NCI-H2171 (cell line): ENCODE data around the gene ARF6.
"Not testable (repeated sequence)": the region's sequence is repeated elsewhere in the genome, so short reads cannot be mapped to it uniquely, and the experiment has no call there.

Source experiments
- DNase-seq: peaks from one replicate; lab custom pipeline; 2025; lab: John Stamatoyannopoulos, UW

The ARF6 gene

GRCh38 chr14:49876563-49877127 is 16.2 kb upstream of the ARF6 start:
- DNase-seq = no peak

DNA sequence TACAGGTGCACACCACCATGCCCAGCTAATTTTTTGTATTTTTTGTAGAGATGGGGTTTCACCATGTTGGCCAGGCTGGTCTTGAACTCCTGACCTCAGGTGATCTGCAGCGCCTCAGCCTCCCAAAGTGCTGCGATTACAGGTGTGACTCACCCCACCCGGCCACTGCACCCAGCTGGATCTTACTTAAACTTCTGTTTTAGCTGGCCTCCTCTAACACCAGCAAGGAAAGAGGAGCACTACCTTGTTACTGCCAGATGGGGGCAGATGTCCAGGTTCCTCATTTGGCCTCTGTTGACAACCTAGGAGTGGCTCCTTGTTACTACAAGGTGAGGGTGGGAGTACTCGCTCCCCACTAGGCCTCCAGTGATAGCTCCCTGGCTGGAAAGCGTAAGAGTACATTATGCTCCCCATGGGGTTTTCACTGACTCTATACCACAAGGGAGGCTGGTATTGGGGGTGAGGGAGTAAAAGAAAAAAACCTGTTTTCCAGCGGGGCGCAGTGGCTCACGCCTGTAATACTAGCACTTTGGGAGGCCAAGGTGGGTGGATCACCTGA is 13.2 kb upstream of the ARF6 start:
- no peak for DNase-seq

GRCh38 chr14:49880267-49881064 is 12.4 kb upstream of the ARF6 start:
- no peak for DNase-seq

- DNase-seq = no peak
Observed at GRCh38 chr14:49881350-49882001, 11.4 kb upstream of the ARF6 start.

DNA sequence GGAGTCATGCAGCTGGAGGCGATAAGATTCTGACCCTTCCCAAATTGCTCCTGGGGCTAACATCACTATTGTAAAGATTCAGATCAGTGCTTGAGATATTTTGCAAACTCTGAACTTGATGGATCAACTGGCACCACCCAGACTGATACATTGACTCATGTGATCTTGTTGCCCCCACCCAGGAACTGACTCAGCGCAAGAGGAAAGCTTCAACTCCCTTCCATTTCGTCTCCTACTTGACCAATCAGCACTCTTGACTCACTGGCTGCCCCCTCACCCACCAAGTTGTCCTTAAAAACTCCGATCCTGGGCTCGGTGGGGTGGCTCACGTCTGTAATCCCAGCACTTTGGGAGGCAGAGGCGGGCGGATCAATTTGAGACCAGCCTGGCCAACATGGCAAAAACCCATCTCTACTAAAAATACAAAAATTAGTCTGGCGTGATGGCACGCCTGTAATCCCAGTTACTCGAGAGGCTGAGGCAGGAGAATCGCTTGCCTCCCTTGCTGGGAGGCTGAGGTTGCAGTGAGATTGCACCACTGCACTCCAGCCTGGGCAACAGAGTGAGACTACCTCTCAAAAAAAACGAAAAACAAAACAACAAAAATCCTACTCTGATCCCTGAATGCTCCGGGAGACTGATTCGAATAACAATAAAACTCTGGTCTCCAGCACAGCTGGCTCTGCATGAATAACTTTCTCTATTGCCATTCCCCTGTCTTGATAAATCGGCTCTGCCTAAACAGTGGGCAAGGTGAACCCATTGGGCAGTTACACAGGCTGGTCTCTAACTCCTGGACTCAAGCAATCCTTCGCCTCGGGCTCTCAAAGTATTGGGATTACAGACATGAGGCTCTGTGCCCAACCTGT is 9.8 kb upstream of the ARF6 start:
- no peak for DNase-seq

DNA sequence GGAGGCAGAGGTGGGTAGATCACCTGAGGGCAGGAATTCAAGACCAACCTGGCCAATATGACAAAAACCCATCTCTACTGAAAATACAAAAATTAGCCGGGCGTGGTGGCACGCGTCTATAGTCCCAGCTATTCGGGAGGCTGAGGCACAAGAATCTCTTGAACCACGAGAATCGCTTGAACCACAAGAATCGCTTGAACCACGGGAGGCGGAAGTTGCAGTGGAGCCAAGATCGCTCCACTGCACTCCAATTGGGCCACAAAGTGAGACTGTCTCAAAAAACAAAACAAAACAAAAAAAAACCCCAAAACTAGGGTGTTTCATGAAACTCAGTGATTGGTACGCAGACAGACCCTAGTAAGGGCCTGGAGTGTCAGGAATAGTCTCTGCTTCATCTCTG is 6.4 kb upstream of the ARF6 start:
- DNase-seq = no peak

- DNase-seq = no peak
Observed at GRCh38 chr14:49888293-49888692, 4.6 kb upstream of the ARF6 start.

GRCh38 chr14:49892301-49892635 is 614 bp upstream of the ARF6 start:
- DNase-seq = peak; percentile 79

- DNase-seq = peak; percentile 68
Observed at GRCh38 chr14:49893309-49894213, 679 bp downstream of the ARF6 start.

- DNase-seq = not testable (repeated sequence)
Observed at GRCh38 chr14:49894214-49895107, 1.6 kb downstream of the ARF6 start.

- DNase-seq = no peak
Observed at GRCh38 chr14:49895480-49895879, 2.6 kb downstream of the ARF6 start.

GRCh38 chr14:49896272-49896671 is 3.4 kb downstream of the ARF6 start:
- not testable (repeated sequence) for DNase-seq

DNA sequence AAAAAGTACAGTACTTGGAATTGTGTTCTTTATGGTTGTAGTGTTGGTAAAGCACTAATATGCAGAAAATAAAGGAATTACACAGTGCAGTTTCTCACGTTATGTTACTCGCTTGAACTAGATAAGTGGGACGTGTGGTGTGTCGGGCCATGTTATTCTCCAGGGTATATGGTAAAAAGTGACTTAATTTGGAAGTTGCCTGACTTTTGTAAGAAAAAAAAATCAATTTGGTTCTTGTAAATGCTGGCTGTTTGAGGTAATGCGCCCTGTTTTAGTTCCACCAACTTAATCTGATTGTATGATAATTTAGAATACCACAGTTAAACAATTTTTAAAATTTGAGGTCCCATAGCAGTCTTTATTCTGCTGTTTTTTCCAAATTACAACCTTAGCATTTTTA is 4.1 kb downstream of the ARF6 start:
- no peak for DNase-seq

DNA sequence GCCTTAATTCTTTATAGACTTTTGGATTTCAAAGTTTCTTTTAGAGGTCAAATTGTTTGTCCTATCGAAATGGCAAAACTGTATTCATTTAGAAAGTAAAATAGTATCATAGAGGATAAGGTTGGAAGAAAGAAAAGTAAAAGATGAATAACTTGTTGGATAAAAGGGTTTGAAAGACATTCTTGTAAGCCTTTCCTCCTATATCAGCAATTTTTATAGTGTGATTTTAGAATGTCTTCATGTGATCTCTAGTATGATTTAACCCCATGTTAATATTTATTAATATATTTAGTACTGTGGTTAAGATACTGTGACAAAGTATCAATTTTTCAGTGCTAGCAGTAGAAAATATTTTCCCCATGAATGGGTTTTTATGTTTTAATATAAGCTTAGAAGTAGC is 4.5 kb downstream of the ARF6 start:
- no peak for DNase-seq

DNA sequence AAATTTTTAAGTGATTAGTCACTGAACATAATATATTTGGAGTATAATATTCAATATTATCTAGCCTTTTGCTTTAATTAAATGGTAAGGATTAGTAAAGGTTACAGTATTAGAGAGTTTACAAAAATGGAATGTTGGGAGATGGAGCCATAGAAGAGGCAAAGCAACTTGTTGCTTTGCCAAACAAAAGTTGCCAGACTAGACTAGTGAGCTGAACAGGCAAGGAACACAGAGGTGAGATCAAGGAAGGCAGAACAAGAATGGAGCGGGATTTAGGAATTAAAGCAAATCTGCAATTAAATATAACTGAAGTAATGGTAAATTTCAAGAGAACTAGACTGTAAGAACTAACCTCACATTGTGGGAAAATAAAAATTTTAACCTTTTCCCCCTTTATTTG is 5.1 kb downstream of the ARF6 start:
- DNase-seq = no peak

DNA sequence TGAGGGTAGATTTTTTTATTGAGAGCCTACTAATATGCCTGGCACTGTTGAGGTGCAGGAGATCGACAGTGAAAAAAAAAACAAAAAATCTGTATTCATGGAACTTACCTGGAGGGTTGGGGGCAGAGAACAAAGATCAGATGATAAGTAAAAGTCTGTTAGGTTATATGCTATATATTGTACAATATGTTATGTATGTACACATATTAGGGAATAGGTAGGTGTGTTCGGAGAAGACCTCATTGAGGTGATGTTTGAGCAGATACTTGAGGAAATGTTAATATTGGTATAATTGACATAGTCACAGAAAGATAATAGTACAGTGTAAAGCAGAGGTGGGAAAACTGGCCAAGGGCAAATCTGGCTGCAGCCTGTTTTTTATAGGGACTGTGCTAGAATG is 5.6 kb downstream of the ARF6 start:
- no peak for DNase-seq

- DNase-seq = no peak
Observed at GRCh38 chr14:49900973-49901372, 8.1 kb downstream of the ARF6 start.

- DNase-seq = not testable (repeated sequence)
Observed at GRCh38 chr14:49902679-49903246, 9.9 kb downstream of the ARF6 start.

DNA sequence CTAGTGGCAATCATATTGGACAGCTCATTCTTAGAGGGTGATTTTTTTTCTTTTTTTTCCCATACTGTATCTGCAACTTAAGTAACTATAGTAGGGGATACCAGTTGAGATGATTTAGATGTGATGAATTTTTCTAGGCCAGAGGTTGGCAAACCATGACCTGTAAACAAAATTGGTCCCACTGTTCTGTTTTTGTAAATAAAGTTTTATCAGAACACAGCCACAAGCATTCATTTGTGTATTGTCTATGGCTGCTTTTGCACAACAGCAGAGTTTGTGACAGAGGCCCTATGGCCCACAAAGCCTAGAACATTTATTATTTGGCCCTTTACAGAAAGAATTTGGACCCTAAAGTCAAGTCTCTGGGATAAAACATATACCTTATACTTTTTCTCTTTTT is 11.4 kb downstream of the ARF6 start:
- DNase-seq = no peak

GRCh38 chr14:49905989-49906388 is 13.1 kb downstream of the ARF6 start:
- DNase-seq = no peak
